ENCODE data around the gene NAA80. TPM values are rescaled to one million over a fixed set of nuclear protein-coding genes. Genes with fewer than 3 reads are reported as not detected.

The NAA80 gene
- total and polyA plus RNA-seq, 2 of the 13 experiments (the other 11 are each of a cell fraction or from before 2014, with no cell fraction given), result 3.4 to 8.7 TPM

DNA sequence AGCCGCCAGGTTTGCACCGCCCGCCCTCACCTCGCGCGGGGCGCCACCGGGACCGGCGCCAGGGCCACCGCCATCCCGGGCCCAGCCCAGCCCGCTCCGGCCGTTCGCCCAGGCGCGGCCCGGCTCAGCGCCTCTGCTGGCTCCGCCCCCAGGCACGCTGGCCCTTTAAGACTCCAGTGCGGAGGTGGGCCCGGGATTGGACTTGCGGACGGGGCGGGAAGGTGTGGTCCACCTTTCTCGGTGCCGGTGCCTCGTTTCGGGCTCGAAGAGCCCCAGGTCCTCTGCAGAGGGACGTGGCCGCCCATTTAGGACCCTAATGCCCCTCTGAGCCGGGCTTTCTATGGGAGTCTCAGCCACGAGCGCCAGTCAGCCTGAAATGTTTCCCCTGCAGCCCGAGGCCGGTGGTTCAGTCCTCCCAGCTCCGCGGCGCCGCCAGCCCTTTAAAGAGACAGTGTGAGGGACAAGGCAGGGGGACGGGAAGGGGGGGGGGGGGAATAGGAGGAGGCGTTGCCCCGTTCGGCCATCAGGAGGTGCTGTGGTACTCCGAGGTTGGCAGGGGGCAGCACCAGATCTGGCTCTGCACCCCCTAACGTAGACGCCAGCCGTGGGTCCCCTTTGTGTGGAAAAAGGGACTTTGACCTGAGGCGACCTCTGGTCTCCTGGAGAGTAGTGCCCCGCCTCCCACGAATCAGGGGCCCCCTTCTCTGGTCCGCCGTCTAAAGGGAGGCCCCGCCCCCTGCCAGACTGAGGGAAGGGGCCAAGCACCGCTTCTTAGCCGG is 22.3 kb upstream of the NAA80 start (continued):
- TF ChIP-seq KLF16 (CRISPR knock-in tag; IDR thresholded peaks at IDR 0.05) (peak in 1 of 2 experiments; percentile 11; a peak in 1 of 4 replicates), SNAI1 (CRISPR knock-in tag; IDR thresholded peaks at IDR 0.05; ENCODE audit: borderline replicate concordance) (0 out of 2 replicates have a peak, but pooled peaks have one; percentile 30), MAX (IDR thresholded peaks at IDR 0.05) (peak; percentile 95), MAFK (conservative IDR thresholded peaks at IDR 0.05 in 1 of 2, IDR thresholded peaks at IDR 0.05 in 1 of 2; ENCODE audit: low read length in 2 of 2) (no peak), CAMTA2 (CRISPR knock-in tag; IDR thresholded peaks at IDR 0.05; ENCODE audit: borderline replicate concordance) (0 out of 2 replicates have a peak, but pooled peaks have one; percentile 18), ZSCAN9 (CRISPR knock-in tag; IDR thresholded peaks at IDR 0.05; ENCODE audit: borderline replicate concordance) (peak; percentile 33; the same call in 1 of the 2 replicates), SSRP1 (CRISPR knock-in tag; IDR thresholded peaks at IDR 0.05) (0 out of 2 replicates have a peak, but pooled peaks have one; percentile 32), ETV6 (CRISPR knock-in tag; conservative IDR thresholded peaks at IDR 0.05) (0 out of 2 replicates have a peak, but pooled peaks have one; percentile 15), GABPA (IDR thresholded peaks at IDR 0.05; ENCODE audit: low read depth, low read length) (no peak), GABPA (CRISPR knock-in tag; IDR thresholded peaks at IDR 0.05; ENCODE audit: low read depth) (peak; percentile 23; the same call in 1 of the 2 replicates), NFKB2 (CRISPR knock-in tag; IDR thresholded peaks at IDR 0.05; ENCODE audit: borderline replicate concordance) (0 out of 2 replicates have a peak, but pooled peaks have one; percentile 8), SAP130 (CRISPR knock-in tag; IDR thresholded peaks at IDR 0.05; ENCODE audit: low read depth) (peak; percentile 58; the same call in 1 of the 2 replicates), RAD21 (CRISPR knock-in tag; IDR thresholded peaks at IDR 0.05) (peak; percentile 63), ESRRA (CRISPR knock-in tag; IDR thresholded peaks at IDR 0.05; ENCODE audit: low read depth) (0 out of 2 replicates have a peak, but pooled peaks have one; percentile 37), THAP11 (CRISPR knock-in tag; IDR thresholded peaks at IDR 0.05) (peak; percentile 70), TBX2 (CRISPR knock-in tag; IDR thresholded peaks at IDR 0.05; ENCODE audit: borderline replicate concordance) (peak; percentile 24; the same call in 1 of the 2 replicates), ZNF331 (CRISPR knock-in tag; IDR thresholded peaks at IDR 0.05) (peak; percentile 52; the same call in 1 of the 2 replicates), SP1 (IDR thresholded peaks at IDR 0.05) (no peak), SP1 (CRISPR knock-in tag; IDR thresholded peaks at IDR 0.05) (peak; percentile 83; the same call in 1 of the 2 replicates), ATF7-NPFF (CRISPR knock-in tag; IDR thresholded peaks at IDR 0.05; ENCODE audit: low read depth) (peak; percentile 56; the same call in 1 of the 2 replicates), HDAC1 (CRISPR knock-in tag; IDR thresholded peaks at IDR 0.05) (peak; percentile 55), FOXP4 (CRISPR knock-in tag; IDR thresholded peaks at IDR 0.05) (peak; percentile 54), ZSCAN22 (CRISPR knock-in tag; IDR thresholded peaks at IDR 0.05) (peak; percentile 99), ZNF605 (CRISPR knock-in tag; IDR thresholded peaks at IDR 0.05) (peak; percentile 30; the same call in 1 of the 2 replicates), DNMT1 (CRISPR knock-in tag; IDR thresholded peaks at IDR 0.05) (no peak), FLYWCH1 (CRISPR knock-in tag; IDR thresholded peaks at IDR 0.05) (peak; percentile 56; the same call in 1 of the 2 replicates)
- TF ChIP-seq, protein P1, sequence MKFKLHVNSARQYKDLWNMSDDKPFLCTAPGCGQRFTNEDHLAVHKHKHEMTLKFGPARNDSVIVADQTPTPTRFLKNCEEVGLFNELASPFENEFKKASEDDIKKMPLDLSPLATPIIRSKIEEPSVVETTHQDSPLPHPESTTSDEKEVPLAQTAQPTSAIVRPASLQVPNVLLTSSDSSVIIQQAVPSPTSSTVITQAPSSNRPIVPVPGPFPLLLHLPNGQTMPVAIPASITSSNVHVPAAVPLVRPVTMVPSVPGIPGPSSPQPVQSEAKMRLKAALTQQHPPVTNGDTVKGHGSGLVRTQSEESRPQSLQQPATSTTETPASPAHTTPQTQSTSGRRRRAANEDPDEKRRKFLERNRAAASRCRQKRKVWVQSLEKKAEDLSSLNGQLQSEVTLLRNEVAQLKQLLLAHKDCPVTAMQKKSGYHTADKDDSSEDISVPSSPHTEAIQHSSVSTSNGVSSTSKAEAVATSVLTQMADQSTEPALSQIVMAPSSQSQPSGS (CRISPR knock-in tag; IDR thresholded peaks at IDR 0.05), result peak; percentile 38; the same call in 1 of the 2 replicates
- TF ChIP-seq, protein P2, sequence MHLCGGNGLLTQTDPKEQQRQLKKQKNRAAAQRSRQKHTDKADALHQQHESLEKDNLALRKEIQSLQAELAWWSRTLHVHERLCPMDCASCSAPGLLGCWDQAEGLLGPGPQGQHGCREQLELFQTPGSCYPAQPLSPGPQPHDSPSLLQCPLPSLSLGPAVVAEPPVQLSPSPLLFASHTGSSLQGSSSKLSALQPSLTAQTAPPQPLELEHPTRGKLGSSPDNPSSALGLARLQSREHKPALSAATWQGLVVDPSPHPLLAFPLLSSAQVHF (CRISPR knock-in tag; IDR thresholded peaks at IDR 0.05), result no peak
